Measurements from ENCODE around the gene RPF1.

GRCh38 chr1:84510668-84511067 lies 31.6 kb downstream of the RPF1 start:
- TF ChIP-seq, protein P1, sequence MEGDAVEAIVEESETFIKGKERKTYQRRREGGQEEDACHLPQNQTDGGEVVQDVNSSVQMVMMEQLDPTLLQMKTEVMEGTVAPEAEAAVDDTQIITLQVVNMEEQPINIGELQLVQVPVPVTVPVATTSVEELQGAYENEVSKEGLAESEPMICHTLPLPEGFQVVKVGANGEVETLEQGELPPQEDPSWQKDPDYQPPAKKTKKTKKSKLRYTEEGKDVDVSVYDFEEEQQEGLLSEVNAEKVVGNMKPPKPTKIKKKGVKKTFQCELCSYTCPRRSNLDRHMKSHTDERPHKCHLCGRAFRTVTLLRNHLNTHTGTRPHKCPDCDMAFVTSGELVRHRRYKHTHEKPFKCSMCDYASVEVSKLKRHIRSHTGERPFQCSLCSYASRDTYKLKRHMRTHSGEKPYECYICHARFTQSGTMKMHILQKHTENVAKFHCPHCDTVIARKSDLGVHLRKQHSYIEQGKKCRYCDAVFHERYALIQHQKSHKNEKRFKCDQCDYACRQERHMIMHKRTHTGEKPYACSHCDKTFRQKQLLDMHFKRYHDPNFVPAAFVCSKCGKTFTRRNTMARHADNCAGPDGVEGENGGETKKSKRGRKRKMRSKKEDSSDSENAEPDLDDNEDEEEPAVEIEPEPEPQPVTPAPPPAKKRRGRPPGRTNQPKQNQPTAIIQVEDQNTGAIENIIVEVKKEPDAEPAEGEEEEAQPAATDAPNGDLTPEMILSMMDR (IDR thresholded peaks at IDR 0.05; ENCODE audit: poor library complexity), result no peak
- TF ChIP-seq EZH2 (IDR thresholded peaks at IDR 0.05; ENCODE audit: borderline replicate concordance) (no peak), EZH2phosphoT487 (IDR thresholded peaks at IDR 0.05; ENCODE audit: low read depth, severe bottlenecking, unreplicated experiment) (no peak)

Data from hepatocyte (in vitro differentiated cells).